A673 (cell line): ENCODE data around the gene COPZ1. TPM values are rescaled to one million over a fixed set of nuclear protein-coding genes. Genes with fewer than 3 reads are reported as not detected.
"Not testable (repeated sequence)": the region's sequence is repeated elsewhere in the genome, so short reads cannot be mapped to it uniquely, and the experiment has no call there.

Experiments used
- BruUV-seq: library from RNA; stranded (reverse); fragments of 400-500 nt; replicated peaks from 2 replicates; lab custom pipeline; 2021; lab: Mats Ljungman, UMichigan
- CTCF ChIA-PET: fragments of 300-600 bp; sonication (Branson Sonifier 250); formaldehyde crosslinking; loops from one replicate; lab custom pipeline; 2022; ENCODE audit warnings: antibody characterized with exemption; lab: Charles Lee
- POLR2A ChIA-PET: fragments of 300-600 bp; sonication (Branson Sonifier 250); formaldehyde crosslinking; loops from one replicate; lab custom pipeline; 2022; ENCODE audit warnings: antibody characterized with exemption; ENCODE audit not compliant: low non-redundant PET; lab: Charles Lee
- DNase-seq: peaks from one replicate; pipeline ENCODE4 v3.0.0-alpha.2; 2015; ENCODE audit warnings: low spot score
- H3K27ac ChIP-seq: fragments of 200-600 bp; sonication (generic); 2 replicates; pipeline ENCODE4 v1.5.1; 2016; ENCODE audit warnings: mixed run types, low read depth, mild to moderate bottlenecking, mixed read lengths, antibody characterized with exemption, low read length; ENCODE audit not compliant: poor library complexity, severe bottlenecking
- H3K27me3 ChIP-seq: fragments of 200-600 bp; sonication (generic); replicated peaks from 2 replicates; pipeline ENCODE4 v1.6.1; 2017; ENCODE audit warnings: mixed run types, low read depth, mild to moderate bottlenecking, mixed read lengths, antibody characterized with exemption, low read length; ENCODE audit not compliant: insufficient read depth, poor library complexity
- H3K36me3 ChIP-seq: fragments of 200-600 bp; sonication (generic); 2 replicates; pipeline ENCODE4 v1.6.1; 2016; ENCODE audit warnings: mixed run types, mild to moderate bottlenecking, mixed read lengths, antibody characterized with exemption, low read length; ENCODE audit not compliant: insufficient read depth, poor library complexity, severe bottlenecking
- H3K4me1 ChIP-seq: fragments of 200-600 bp; sonication (generic); 2 replicates; pipeline ENCODE4 v1.6.1; 2017; ENCODE audit warnings: mixed run types, mild to moderate bottlenecking, mixed read lengths, antibody characterized with exemption, low read length; ENCODE audit not compliant: insufficient read depth, poor library complexity, severe bottlenecking
- H3K4me3 ChIP-seq: fragments of 200-600 bp; sonication (generic); 2 replicates; pipeline ENCODE4 v1.5.1; 2016; ENCODE audit warnings: low read depth, mixed run types, mild to moderate bottlenecking, mixed read lengths, low read length; ENCODE audit not compliant: poor library complexity, severe bottlenecking
- H3K9me3 ChIP-seq: fragments of 200-600 bp; sonication (generic); 2 replicates; pipeline ENCODE4 v1.6.1; 2016; ENCODE audit warnings: mixed run types, low read depth, mild to moderate bottlenecking, mixed read lengths, antibody characterized with exemption, low read length; ENCODE audit not compliant: poor library complexity, severe bottlenecking
- EZH2 ChIP-seq: fragments of 200-600 bp; sonication (generic); IDR thresholded peaks from 2 replicates; pipeline ENCODE4 v1.6.1; 2017; ENCODE audit warnings: borderline replicate concordance, low read depth, mild to moderate bottlenecking, mixed read lengths, antibody characterized with exemption, low read length; ENCODE audit not compliant: poor library complexity, severe bottlenecking
- intact Hi-C: fragments of 100-400 bp; cut with micrococcal nuclease; formaldehyde crosslinking; loops from one replicate; pipeline ENCODE4 v1.10.0; 2022; ENCODE audit not compliant: unreplicated experiment
- total RNA-seq: library from RNA; stranded (reverse); gene quantifications from 2 replicates; pipeline ENCODE4 v1.2.3, GENCODE V29; 2021
- TF ChIP-seq, protein P1 (sequence below): fragments of 300-800, 200-600 bp; sonication (generic); conservative IDR thresholded peaks from 2 replicates; pipeline ENCODE4 v1.5.1; 2017; ENCODE audit warnings: low read depth, mild to moderate bottlenecking, antibody characterized with exemption, low read length, moderate library complexity, mixed read lengths

The COPZ1 gene
- total RNA-seq, 1 experiment from 2014 or later, result 187 TPM

DNA sequence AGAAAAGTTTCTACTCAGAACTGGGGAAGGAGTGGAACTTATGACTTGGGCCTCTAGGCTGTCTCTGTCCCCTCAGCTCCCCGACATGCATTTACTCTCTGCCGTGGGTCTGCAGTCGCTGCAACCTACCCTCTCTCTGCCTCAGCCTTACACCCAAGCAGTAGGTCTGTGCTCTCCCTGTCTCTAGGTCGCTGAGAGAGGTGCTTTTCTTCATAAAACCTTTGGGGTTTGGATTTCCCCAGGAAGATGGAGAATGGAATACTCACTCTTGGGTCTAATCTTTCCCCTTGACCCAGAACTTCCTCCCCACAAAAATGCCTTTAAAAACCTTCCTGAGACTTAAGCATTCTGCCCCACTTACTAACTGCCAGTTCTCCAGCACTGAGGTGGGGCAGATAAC is 26.4 kb downstream of the COPZ1 start:
- intact Hi-C loops, result no loop called here
- ChIA-PET POLR2A (no interaction called here), CTCF (interaction anchor here (1.3 kb wide), 1 partner anchor 17 kb away, joined by 8 read pairs; no protein-coding TSS in a partner anchor)
- Histone ChIP-seq H3K36me3 (peaks cover 32% of the 10 kb centered on the region), H3K9me3 (no peaks in the 10 kb centered on the region), H3K4me3 (no peak overlapping the region), H3K27ac (no peak overlapping the region), H3K27me3 (no peaks in the 10 kb centered on the region), H3K4me1 (peaks cover 27% of the 10 kb centered on the region)
- BruUV-seq, result TSS peak; percentile 74
- DNase-seq, result no peak
- TF ChIP-seq, protein P1, sequence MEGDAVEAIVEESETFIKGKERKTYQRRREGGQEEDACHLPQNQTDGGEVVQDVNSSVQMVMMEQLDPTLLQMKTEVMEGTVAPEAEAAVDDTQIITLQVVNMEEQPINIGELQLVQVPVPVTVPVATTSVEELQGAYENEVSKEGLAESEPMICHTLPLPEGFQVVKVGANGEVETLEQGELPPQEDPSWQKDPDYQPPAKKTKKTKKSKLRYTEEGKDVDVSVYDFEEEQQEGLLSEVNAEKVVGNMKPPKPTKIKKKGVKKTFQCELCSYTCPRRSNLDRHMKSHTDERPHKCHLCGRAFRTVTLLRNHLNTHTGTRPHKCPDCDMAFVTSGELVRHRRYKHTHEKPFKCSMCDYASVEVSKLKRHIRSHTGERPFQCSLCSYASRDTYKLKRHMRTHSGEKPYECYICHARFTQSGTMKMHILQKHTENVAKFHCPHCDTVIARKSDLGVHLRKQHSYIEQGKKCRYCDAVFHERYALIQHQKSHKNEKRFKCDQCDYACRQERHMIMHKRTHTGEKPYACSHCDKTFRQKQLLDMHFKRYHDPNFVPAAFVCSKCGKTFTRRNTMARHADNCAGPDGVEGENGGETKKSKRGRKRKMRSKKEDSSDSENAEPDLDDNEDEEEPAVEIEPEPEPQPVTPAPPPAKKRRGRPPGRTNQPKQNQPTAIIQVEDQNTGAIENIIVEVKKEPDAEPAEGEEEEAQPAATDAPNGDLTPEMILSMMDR, result no peak
- no peak for TF ChIP-seq EZH2

DNA sequence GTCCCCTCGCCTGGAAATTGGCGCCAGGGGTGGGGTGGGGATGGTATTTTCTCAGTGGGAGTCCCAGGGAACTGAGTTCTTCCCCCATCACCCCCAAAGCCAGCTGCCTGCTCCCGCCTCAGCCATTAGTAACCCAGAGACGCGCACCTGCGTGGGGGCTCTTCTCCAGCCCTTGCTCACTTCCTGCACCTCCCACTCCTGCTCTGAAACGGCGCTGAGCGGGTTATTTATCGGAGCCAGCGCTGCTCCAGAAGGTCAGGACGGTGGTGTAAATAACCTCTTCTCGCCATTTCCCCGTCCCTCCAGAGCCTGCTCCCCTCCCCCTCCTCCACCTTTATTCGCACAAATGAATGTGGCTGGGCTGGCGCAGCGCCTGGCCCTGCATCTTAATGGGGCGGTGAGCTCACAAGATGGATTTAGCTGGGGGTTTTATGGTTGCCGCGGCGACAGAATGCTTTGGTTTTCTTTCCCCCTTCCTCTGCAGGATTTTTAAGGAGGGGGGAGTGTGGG is 27.1 kb downstream of the COPZ1 start:
- peaks cover 34% of the 10 kb centered on the region for H3K4me1 ChIP-seq
- peak overlapping the region; percentile 75 for H3K27ac ChIP-seq
- TF ChIP-seq EZH2, result no peak
- TF ChIP-seq, protein P1, result no peak
- intact Hi-C loops, result no loop called here
- H3K27me3 ChIP-seq, result no peaks in the 10 kb centered on the region
- no TSS peak for BruUV-seq
- peak; percentile 69 for DNase-seq
- peaks cover 26% of the 10 kb centered on the region for H3K36me3 ChIP-seq
- no peaks in the 10 kb centered on the region for H3K9me3 ChIP-seq
- H3K4me3 ChIP-seq, result peak overlapping the region; percentile 20
- ChIA-PET POLR2A (no interaction called here), CTCF (interaction anchor here (0.6 kb wide), 2 partner anchors 36 to 160 kb away, joined by 3 to 5 read pairs; no protein-coding TSS in a partner anchor)

DNA sequence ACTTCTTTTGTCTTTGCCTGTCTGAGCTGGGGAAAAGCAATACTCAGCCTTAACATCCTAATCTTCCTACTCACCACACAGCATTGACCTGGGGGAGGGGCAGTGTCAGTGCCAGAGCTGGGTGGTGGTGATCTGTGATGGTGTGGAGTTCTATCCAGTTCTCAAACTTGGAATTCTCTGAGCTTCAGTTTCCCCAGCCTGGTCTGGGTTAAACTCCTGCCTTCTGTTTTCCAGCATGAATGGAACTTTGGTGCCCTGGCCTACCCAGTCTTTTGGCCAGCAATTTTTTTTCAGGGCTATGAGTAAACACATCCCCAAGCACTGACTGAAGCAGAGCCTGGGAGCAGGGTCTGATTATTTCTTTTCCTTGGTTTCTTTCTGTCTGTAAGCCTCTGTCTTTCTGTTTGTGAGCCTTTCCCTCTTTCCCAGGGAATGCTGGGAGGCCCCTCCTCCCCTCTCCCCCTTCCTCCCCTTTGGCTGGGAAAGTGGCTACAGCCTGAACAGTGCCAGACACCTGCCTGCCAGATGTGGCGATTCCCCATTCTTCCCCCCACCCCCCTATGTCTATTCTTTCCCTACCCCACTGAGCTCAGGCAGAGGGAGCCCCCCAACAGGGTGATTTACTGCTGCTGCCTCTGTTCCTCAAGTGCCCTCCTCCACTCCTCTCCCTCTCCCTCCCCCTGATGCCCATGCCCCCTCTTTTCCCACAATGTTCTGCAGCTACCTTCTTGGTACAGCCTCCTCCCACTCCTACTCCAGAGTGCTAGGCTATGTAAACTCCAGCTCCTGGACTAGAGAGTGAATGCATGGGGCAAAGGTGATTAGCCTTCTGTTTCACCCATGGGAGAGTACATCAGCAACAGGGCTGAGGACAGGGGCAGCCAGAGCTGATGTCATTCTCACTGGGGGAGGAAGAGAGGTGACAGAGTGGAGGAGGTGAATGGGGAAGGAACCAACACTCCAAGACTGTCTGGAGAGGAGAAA is 28.3 kb downstream of the COPZ1 start:
- no TSS peak for BruUV-seq
- ChIA-PET POLR2A (interaction anchor here (0.7 kb wide), 1 partner anchor 64 kb away, joined by 13 read pairs; no protein-coding TSS in a partner anchor), CTCF (interaction anchor here (0.6 kb wide), 1 partner anchor 35 kb away, joined by 3 read pairs; no protein-coding TSS in a partner anchor)
- no peak for DNase-seq
- H3K27me3 ChIP-seq, result no peaks in the 10 kb centered on the region
- intact Hi-C loops, result no loop called here
- H3K4me3 ChIP-seq, result no peak overlapping the region
- no peaks in the 10 kb centered on the region for H3K9me3 ChIP-seq
- TF ChIP-seq, protein P1, result no peak
- TF ChIP-seq EZH2, result no peak
- H3K4me1 ChIP-seq, result peaks cover 45% of the 10 kb centered on the region
- peak overlapping the region; percentile 75 for H3K27ac ChIP-seq
- H3K36me3 ChIP-seq, result peaks cover 17% of the 10 kb centered on the region

DNA sequence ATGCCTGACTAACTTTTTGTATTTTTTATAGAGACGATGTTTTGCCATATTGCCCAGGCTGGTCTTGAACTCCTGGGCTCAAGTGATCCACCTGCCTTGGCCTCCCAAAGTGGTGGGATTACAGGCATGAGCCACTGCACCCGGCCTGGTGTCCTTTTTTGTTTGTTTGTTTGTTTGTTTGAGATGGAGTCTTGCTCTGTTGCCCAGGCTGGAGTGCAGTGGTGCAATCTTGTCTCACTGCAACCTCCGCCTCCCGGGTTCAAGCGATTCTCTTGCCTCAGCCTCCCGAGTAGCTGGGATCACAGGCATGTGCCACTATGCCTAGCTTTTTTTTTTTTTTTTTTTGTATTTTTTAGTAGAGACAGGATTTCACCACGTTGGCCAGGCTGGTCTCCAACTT is 29.3 kb downstream of the COPZ1 start:
- BruUV-seq, H3K36me3 ChIP-seq, H3K9me3 ChIP-seq, H3K4me3 ChIP-seq, CTCF ChIA-PET, H3K27ac ChIP-seq, intact Hi-C loops, DNase-seq, H3K27me3 ChIP-seq: not testable (repeated sequence)
- POLR2A ChIA-PET, result interaction anchor here (0.6 kb wide), 1 partner anchor 63 kb away, joined by 3 read pairs; no protein-coding TSS in a partner anchor
- H3K4me1 ChIP-seq, result peaks cover 52% of the 10 kb centered on the region
